Fibroblast of skin of right quadriceps (primary cell): ENCODE measurements around the gene HSPA12B.

Experiments
- DNase-seq: peaks from one replicate; pipeline ENCODE4 v3.0.0-alpha.2; 2013

The HSPA12B gene

GRCh38 chr20:3732327-3733118 lies at the start of gene HSPA12B:
Gene HSPA12B, plus strand, starts transcription at chr20:3732685. Its CDS starts 5,990 bp downstream, at chr20:3738675.
- DNase-seq: no peak

- DNase-seq: no peak
Measured at GRCh38 chr20:3685341-3685740, 47.1 kb upstream of the HSPA12B start.

GRCh38 chr20:3686421-3686820 lies 46.1 kb upstream of the HSPA12B start:
- DNase-seq: no peak

- peak; percentile 91 for DNase-seq
Measured at GRCh38 chr20:3686867-3687321, 45.6 kb upstream of the HSPA12B start.

- peak; percentile 59 for DNase-seq
Measured at GRCh38 chr20:3687655-3688054, 44.8 kb upstream of the HSPA12B start.

GRCh38 chr20:3689978-3690377 lies 42.5 kb upstream of the HSPA12B start:
- DNase-seq: no peak

- DNase-seq: no peak
Measured at GRCh38 chr20:3690413-3690812, 42.1 kb upstream of the HSPA12B start.

GRCh38 chr20:3691306-3691705 lies 41.2 kb upstream of the HSPA12B start:
- DNase-seq: no peak

GRCh38 chr20:3691897-3692296 lies 40.6 kb upstream of the HSPA12B start:
- no peak for DNase-seq

- DNase-seq: no peak
Measured at GRCh38 chr20:3692706-3693294, 39.7 kb upstream of the HSPA12B start.

- no peak for DNase-seq
Measured at GRCh38 chr20:3693376-3693775, 39.1 kb upstream of the HSPA12B start.

GRCh38 chr20:3694864-3695263 lies 37.6 kb upstream of the HSPA12B start:
- no peak for DNase-seq

GRCh38 chr20:3696200-3696599 lies 36.3 kb upstream of the HSPA12B start:
- no peak for DNase-seq

GRCh38 chr20:3696745-3697587 lies 35.5 kb upstream of the HSPA12B start:
- DNase-seq: no peak

- DNase-seq: no peak
Measured at GRCh38 chr20:3697588-3698305, 34.7 kb upstream of the HSPA12B start.

GRCh38 chr20:3698591-3699001 lies 33.9 kb upstream of the HSPA12B start:
- DNase-seq: no peak

- DNase-seq: no peak
Measured at GRCh38 chr20:3699037-3699436, 33.4 kb upstream of the HSPA12B start.

GRCh38 chr20:3701061-3701998 lies 31.2 kb upstream of the HSPA12B start:
- no peak for DNase-seq

- no peak for DNase-seq
Measured at GRCh38 chr20:3702611-3703391, 29.7 kb upstream of the HSPA12B start.

- DNase-seq: no peak
Measured at GRCh38 chr20:3704087-3704486, 28.4 kb upstream of the HSPA12B start.

GRCh38 chr20:3705491-3705969 lies 27.0 kb upstream of the HSPA12B start:
- DNase-seq: no peak
